NB4 (cell line): ENCODE measurements around the gene B3GAT3.

Experiments used
- CTCF ChIP-seq: IDR thresholded peaks from one replicate; pipeline ENCODE4 v1.5.1; 2012; ENCODE audit warnings: low read depth, low read length
- MAX ChIP-seq: IDR thresholded peaks from 2 replicates; pipeline ENCODE4 v1.6.1; 2011; ENCODE audit warnings: low read depth, low read length
- POLR2A ChIP-seq: IDR thresholded peaks from 2 replicates; pipeline ENCODE4 v1.6.1; 2011; ENCODE audit warnings: mild to moderate bottlenecking; ENCODE audit not compliant: insufficient read length; ENCODE audit errors: extremely low read depth

DNA sequence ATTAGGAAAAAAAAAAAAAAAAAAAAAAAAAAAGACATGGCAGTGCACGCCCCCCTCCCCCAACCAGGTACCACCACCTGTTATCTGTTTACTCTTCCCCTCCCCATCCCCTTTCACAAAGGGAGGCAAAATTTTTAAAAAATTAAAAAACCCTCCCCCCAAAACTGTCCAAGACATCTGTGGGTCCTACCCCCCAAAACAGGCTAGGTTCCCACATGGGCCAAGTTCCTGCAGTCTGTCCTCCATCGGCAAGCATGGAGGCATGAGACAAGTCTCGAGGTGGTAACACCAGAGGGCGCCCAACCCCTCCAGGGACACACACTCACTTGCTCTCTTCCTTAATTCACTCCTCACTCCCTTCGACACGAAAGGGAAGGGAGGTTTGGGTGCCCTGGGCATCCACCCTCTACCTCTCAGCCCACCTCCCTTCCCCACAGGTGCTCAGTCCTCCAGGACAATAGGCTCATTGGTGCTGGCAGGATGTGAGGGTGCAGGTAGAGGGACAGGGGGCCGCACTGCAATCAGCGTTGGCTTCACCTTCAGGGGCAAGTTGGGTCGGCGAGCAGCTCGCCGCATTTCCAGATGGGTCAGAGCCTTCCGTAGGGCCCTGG, 28.2 kb downstream of the B3GAT3 start:
- TF ChIP-seq CTCF = peak; percentile 90
- TF ChIP-seq POLR2A = no peak
- peak; percentile 94 for TF ChIP-seq MAX
